GM18868 (cell line): Measurements from ENCODE around the gene LGR6.
"Not testable (repeated sequence)": the region's sequence is repeated elsewhere in the genome, so short reads cannot be mapped to it uniquely, and the experiment has no call there.

Experiments
- ATAC-seq: cut with Tn5 transposase; IDR thresholded peaks from one replicate; pipeline ENCODE4 v1.9.1; 2021; ENCODE audit warnings: mild to moderate bottlenecking, moderate library complexity; ENCODE audit not compliant: unreplicated experiment

The LGR6 gene

GRCh38 chr1:202193614-202194327, at the start of gene LGR6:
Gene LGR6, plus strand, starts transcription at chr1:202193799. Its CDS starts 191 bp downstream, at chr1:202193990.
- ATAC-seq, result no peak

DNA sequence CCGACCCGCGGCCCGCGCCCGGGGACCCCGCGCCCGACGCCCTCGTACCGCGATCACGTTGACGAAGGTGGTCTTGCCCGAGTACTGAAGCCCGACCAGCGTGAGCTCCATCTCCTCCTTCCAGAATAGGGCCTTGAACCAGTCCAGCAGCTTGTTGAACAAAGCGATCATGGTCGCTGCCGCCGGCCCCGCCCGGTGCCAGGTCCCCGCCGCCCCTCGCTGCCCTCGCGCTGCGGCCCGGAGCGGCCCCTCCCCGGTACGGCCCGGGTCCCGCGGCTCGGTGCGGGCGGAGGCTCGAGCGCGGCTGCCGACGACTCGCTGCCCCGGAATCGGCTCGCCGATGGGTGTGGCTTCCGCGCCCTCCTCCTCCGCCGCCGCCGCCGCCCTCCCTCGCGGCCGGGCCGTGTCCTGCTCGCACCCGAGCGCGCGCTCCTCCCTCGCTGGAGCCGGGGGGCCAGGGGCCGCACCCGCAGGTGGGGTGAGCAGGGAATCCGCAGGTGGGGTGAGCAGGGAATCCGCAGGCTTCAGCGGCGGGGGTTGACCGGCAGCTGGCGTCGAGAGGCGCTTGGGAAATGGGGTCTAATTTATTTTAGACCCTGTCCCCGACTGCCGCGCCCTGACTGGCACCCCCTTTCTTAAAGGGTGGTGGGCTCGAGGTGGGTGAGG, 49.1 kb upstream of the LGR6 start, which contains the start of gene ARL8A:
ARL8A (minus strand) TSS at position 336 of the 666 bp plus-strand sequence; CDS start at position 171, 165 bp downstream.
- peak; percentile 60 for ATAC-seq

DNA sequence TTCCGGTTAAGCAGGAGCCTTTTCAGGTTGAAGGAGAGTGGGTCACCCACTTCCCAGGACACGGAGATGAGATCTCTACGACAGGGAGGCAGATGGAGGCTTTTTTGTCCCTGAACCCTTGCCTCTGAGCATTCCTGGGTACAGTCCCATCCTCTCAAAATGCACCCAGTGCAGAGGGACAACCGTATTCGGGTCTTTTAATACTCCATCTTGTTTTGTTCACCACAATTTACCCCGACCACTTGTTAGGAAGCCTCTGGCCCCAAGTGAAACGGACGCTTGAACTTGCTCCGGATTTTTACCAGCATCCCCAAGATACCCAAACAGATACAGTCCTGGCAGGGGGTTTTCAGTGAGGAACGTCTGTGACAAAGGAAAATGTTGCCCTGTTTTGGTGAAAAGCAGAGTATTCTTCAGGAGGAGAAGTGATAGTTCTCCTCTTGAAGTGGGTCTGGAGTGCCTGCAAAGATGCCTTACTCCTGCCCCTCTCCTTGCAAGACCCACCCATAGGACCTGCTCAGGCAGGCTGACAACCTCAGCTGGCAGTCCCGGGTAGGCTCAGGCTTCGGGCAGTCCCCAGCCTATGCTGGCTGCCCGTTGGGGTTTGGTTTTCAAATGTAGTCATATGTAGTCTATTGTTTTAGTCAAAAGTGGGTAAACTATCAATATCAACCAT, 48.4 kb upstream of the LGR6 start:
- ATAC-seq, result no peak

GRCh38 chr1:202145744-202146140, 47.9 kb upstream of the LGR6 start:
- not testable (repeated sequence) for ATAC-seq

DNA sequence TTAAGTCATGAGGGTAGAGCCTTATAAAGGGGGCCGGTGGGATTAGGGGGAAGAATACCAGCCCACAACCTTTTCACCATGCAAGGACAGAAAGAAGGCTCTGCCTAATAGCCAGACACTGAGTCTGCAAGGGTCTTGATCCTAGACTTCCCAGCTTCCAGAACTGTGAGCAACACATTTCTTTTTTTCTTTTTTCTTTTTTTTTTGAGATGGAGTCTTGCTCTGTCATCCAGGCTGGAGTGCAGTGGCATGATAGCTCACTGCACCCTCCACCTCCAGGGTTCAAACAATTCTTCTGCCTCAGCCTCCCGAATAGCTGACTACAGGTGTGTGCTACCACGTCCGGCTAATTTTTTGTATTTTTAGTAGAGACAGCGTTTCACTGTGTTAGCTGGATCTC, 47.3 kb upstream of the LGR6 start:
- no peak for ATAC-seq

GRCh38 chr1:202146993-202147392, 46.6 kb upstream of the LGR6 start:
- no peak for ATAC-seq

GRCh38 chr1:202148391-202148790, 45.2 kb upstream of the LGR6 start:
- ATAC-seq, result no peak

DNA sequence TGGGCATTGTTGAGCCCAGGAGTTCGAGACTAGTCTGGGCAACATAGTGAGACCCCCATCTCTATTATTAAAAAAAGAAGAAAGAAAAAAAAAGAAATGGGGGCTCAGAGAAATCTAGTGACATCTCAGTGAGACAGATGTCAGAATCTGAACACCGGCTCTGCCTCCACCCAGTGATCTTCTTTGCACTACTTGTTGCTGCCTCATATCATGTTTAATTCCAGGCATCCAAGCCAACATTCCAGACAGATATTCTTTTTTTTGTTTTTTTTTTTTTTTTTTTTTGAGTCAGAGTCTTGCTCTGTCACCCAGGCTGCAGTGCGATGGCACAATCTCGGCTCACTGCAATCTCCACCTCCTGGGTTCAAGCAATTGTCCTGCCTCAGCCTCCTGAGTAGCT, 44.0 kb upstream of the LGR6 start:
- no peak for ATAC-seq

DNA sequence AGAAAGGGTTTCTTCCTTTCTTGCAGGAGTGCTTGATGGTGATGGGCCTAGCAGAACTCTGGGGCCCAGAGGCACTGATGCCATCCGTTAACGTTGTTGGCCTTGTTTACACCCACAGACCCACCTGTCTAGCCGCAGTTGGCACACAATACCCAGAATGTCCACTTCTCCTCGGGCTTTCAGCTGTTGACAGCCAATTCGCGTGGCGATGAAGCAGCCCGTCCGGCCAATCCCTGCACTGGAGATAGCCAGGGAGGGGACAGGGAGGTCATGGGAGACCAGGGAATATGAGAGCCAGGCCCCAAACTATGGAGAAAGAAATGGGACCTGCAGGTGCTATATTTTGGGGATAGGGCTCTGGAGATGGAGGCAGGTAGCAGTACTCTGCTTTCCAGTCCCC, 43.4 kb upstream of the LGR6 start:
- no peak for ATAC-seq

GRCh38 chr1:202150602-202151001, 43.0 kb upstream of the LGR6 start:
- ATAC-seq, result no peak

DNA sequence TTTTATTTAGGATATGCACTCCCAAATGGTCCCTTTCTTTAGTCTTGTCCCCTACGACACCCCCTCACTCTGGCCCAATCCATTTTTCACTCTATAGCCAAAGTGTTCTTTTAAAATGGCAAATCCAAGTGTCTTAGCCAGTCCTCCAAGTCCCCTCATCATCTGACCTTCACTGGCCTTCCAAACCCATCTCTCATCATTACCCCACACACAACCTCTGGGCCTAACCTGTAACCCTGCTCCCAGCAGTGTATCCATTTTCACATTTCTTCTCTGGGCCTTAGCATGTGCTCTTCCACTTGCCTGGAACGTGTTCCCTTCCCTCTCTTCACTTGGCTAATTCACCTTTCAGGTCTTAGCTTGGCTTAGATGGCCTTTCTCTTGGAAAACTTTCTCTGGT, 42.6 kb upstream of the LGR6 start:
- no peak for ATAC-seq

DNA sequence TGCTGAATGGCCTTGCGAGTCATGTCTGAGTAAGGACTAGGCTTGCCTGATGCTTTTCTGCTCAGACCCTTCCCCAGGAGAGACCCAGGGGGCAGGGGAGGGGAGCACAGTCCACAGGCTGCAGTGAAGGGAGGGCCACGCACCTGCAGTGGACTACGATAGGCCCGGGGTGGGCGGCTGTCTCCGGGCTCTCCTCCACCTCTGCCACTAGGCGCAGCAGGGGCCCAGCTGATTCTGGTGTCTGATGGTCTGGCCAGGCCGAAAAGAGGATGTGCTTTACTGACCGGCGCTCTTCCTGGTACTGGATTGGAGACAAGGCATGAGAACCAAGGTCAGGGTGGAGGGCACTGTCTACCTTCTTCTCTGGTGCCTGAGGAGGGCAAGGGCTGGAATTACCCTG, 41.2 kb upstream of the LGR6 start:
- no peak for ATAC-seq

DNA sequence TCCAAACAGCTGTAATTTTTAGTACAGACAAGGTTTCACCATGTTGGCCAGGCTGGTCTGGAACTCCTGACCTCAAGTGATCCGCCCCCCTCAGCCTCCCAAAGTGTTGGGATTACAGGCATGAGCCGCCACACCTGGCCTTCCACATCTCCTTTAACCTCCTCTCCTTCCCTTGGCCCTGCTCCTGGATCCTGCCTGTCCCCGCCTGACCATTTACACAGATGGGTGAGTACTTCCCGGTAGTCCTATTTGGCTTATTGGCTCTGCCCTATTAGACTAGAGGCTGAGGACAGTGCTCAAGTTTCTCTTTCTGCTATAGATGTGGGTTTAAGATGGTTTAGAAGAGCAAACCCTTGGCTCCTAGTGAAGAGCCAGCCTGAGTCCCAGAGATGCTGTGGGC, 40.3 kb upstream of the LGR6 start:
- no peak for ATAC-seq

DNA sequence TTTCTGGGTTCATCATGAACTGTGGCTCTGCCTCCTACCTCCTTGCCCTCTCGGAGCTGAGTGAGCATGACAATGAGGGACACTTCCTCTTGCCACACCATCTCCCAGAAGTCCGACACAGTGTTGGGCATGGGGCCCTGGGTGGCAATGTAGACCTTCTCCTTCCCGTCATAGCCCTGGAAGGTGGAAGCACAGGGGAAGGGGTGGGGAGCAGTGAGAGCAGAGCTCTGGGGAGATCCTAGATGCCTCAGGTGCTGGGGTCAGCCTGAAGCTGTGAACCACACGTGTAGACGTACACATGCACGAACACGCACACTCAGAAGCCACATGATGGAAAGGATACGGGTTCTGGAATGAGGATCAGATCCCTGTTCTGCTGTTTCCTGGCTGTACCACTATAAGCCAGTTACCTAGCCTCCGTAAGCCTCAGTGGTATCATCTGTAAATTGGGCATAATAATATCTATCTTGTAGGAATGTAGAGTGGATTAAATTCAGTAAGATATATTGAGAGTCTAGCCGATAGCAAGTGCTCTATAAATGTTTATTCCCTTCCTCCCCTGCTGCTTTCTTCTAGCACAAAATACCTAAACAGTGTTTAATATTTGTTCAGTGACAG, 39.3 kb upstream of the LGR6 start:
- no peak for ATAC-seq

DNA sequence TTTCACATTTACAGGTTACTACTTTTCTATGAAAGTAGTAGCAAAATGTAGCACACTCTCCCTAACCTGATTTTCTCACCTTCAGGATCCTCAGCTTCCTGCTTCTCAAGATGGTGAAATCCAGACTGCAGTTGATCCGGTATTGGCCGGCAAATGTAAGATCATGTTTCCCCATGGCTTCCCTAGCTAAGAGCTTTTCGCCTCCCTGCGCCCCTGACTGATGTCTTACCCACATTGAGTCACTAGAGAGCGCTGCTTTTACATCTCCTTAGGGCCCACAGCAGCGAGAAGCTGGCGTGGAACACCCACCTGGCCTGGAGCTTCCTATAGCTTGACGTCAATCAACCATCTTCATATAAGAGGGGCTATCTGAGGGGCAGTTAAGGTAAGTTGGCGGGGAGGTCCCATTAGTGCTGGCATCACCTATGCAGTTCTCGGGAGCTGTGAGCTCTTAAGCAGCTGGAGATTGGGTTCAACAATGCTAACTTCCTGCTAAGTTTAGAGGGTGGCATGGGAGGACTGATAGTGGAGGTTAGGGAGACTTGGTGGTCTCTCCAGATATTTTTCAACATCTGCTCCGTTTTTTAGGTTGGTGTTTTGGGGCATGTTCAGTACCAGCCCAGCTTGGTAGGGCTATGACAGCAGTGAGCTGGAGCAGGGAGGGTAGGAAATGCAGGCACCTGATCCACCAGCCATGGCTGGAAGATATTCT, 38.7 kb upstream of the LGR6 start:
- ATAC-seq, result no peak

DNA sequence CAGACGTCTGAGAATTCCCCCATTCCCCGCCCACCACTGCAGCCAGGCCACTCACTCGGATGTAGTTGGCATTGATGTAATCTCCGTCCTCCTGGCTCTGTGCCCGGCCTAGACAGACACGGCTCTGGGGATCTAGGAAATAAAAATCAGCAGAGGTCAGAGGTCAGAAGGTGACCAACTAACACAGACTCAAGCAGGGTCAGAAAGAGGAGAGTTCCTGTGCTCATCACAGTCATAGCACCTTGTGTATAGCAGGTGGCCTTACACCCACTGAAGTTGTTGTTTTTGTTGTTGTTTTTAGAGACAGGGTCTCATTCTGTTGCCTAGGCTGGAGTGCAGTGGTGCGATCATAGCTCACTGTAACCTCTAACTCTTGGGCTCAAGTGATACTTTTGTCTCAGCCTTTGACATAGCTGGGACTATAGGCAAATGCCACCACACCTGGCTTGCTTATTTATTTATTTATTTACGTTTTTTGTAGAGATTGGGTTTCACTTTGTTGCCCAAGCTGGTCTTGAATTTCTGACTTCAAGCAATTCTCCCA, 38.0 kb upstream of the LGR6 start:
- no peak for ATAC-seq

DNA sequence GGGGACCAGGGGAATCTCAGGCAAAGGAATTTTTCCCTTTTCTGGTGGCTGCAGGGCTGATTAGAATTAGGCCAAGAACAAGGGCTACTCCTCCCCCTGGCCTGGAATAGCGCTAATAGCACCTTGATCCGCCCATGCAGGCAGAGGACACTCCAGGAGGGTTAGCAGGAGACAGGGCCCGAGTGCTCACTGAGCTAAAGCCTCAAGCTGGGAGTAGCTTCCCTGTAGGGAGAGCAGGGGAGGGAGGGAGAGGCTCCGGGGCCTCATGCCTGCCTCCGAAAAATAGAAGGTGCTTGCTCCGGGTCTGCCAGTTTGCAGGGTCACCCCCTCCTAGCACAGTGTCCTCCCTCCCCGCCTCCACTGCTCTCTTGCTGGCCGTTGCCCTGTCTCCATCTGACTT, 37.0 kb upstream of the LGR6 start:
- ATAC-seq, result no peak

DNA sequence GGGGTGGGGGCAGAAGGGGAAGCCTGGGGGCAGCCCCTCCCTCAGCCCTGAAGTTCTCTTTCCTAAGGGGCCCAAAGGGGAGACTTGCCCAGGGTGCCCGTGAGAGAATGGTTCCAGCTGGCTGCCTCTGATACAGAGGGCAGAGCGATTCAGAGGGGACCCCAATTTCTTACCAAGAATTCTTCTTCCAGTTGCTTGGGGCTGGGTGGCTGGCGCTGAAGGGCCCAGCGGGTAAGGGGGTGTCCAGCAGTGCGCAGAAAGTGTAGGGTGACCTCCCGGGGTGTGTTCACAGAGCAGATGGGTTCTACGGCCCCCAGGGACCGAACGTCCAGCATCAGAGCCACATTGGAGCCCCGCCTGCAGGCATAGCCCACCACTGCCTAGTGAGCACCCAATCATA, 35.7 kb upstream of the LGR6 start:
- no peak for ATAC-seq

- no peak for ATAC-seq
Observed at GRCh38 chr1:202158810-202159533, 34.6 kb upstream of the LGR6 start.
